Pancreas (tissue), 10 donors: Measurements from ENCODE around the gene ZBTB9. TPM values are rescaled to one million over a fixed set of nuclear protein-coding genes. Genes with fewer than 3 reads are reported as not detected.
A peak's percentile ranks its signal among the peaks of the same experiment; 100 is the strongest.

Source experiments
- ATAC-seq, 4 donors: fragments of 200-7000 bp; cut with Tn5 transposase; one replicate each; pipeline versions ENCODE4 v1.8.0 to v1.9.1; 2020; ENCODE audit warnings: mild to moderate bottlenecking in 4 of 4, moderate library complexity in 4 of 4
- DNase-seq, 6 donors: peaks; one replicate each; pipeline ENCODE4 v3.0.0-alpha.2; 2020
- FAIRE-seq: peaks from 2 replicates; lab custom pipeline; 2012; peaks lifted over from hg19 to GRCh38; lab: Jason Lieb, UNC
- H3K27ac ChIP-seq, 4 donors: fragments of 200-600 bp; sonication (generic); 1 replicate in 3 of 4; 2 replicates in 1 of 4; pipeline versions ENCODE4 v1.5.0 to v1.8.0; 2020
- H3K27me3 ChIP-seq, 4 donors: fragments of 200-600 bp; one replicate each; pipeline ENCODE4 v1.8.0; 2021
- H3K36me3 ChIP-seq, 3 donors: fragments of 200-600 bp; sonication (generic) in 1 of 3; one replicate each; pipeline versions ENCODE4 v1.5.0 to v1.8.0; 2020 to 2021
- H3K4me1 ChIP-seq, 3 donors: fragments of 200-600 bp; one replicate each; pipeline ENCODE4 v1.8.0; 2021
- H3K4me3 ChIP-seq, 4 donors: fragments of 200-600 bp; sonication (generic) in 2 of 4; one replicate each; pipeline versions ENCODE4 v1.5.0 to v1.8.0; 2020 to 2021
- H3K9me3 ChIP-seq, 4 donors: fragments of 200-600 bp; one replicate each; pipeline ENCODE4 v1.8.0; 2021
- WGBS, 2 donors: extraction: QIAGEN DNeasy Blood & Tissue Kit; methylation state at CpG; one replicate each; pipeline ENCODE4 v1.1.7; 2013; 5-methylcytosine and 5-hydroxymethylcytosine counted together
- intact Hi-C, 3 donors: fragments of 100-400 bp; cut with DNase I; formaldehyde crosslinking; loops; one replicate each; pipeline versions ENCODE4 v1.11.1 to v1.14.2; 2022
- polyA plus RNA-seq, 2 donors: library from polyadenylated mRNA; stranded (reverse); fragments of 200-250 nt; gene quantifications; one replicate each; pipeline ENCODE4 v1.2.3, GENCODE V29; 2013
- total RNA-seq, 6 donors: library from RNA; stranded (reverse); fragmentation: NEBNext Ultra II Directional in 4 of 6; extraction: Animal tissue kit (Norgen Biotek cat#: 25700) in 4 of 6; gene quantifications; one replicate each; pipeline versions ENCODE4 v1.2.1 to v1.2.4, GENCODE V29; 2021 to 2023
- TF ChIP-seq, protein P1 (sequence below), 4 donors: fragments of 200-600 bp; sonication (generic) in 3 of 4; IDR thresholded peaks; one replicate each; pipeline versions ENCODE4 v1.5.0 to v1.8.0; 2021; ENCODE audit warnings: antibody characterized with exemption in 4 of 4
- donor health status: healthy with polysubstance abuse.
- donor health status: DM: no; HTN: no; CAD: no; lungs with moderate emphysema.
- donor health status: DM: no; HTN: no; CAD: no.
- donor health status: control.
- donor health status: control.
- donor health status: Bipolar disorder and iron deficiency.
- donor health status: DM: yes; HTN: yes; CAD: no.
- donor health status: DM: no; HTN: no; CAD: no.
- donor health status: DM: no; HTN: no; CAD: no.
- donor health status: DM: yes; HTN: yes; CAD: no.

ZBTB9 gene
- total RNA-seq (1 to 10 TPM; 1.7 to 4.7 (median 3.6) TPM), polyA plus RNA-seq (1 to 10 TPM; 1.7 to 3.6 TPM)

GRCh38 chr6:33454009-33454946 is at the start of gene ZBTB9:
ZBTB9 (plus strand) TSS chr6:33454576; CDS start chr6:33455101, 525 bp downstream.
- H3K4me3 ChIP-seq: peak within 1 kb of the TSS; percentile 75 to 96 (median 91)
- 0% methylated on average over 60 to 65 of the region's 65 CpGs for WGBS, 2 donors
- TF ChIP-seq, protein P1, sequence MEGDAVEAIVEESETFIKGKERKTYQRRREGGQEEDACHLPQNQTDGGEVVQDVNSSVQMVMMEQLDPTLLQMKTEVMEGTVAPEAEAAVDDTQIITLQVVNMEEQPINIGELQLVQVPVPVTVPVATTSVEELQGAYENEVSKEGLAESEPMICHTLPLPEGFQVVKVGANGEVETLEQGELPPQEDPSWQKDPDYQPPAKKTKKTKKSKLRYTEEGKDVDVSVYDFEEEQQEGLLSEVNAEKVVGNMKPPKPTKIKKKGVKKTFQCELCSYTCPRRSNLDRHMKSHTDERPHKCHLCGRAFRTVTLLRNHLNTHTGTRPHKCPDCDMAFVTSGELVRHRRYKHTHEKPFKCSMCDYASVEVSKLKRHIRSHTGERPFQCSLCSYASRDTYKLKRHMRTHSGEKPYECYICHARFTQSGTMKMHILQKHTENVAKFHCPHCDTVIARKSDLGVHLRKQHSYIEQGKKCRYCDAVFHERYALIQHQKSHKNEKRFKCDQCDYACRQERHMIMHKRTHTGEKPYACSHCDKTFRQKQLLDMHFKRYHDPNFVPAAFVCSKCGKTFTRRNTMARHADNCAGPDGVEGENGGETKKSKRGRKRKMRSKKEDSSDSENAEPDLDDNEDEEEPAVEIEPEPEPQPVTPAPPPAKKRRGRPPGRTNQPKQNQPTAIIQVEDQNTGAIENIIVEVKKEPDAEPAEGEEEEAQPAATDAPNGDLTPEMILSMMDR (IDR thresholded peaks at IDR 0.05): no peak
- peak; percentile 45 for FAIRE-seq
- ATAC-seq: peak; percentile 99 to 100 (median 100)
- no peaks in the 10 kb centered on the region for H3K27me3 ChIP-seq
- no peaks in the 10 kb centered on the region for H3K9me3 ChIP-seq
- H3K4me1 ChIP-seq: peaks cover 0 to 12% (median 0%) of the 10 kb centered on the region in 3 donors
- no peaks in the 10 kb centered on the region for H3K36me3 ChIP-seq
- intact Hi-C loops: no loop called here
- H3K27ac ChIP-seq: peak within 1 kb of the TSS; percentile 49 to 61 (median 55)
- DNase-seq: peak; percentile 95 to 98 (median 96)

- Histone ChIP-seq H3K27me3 (no peaks in the 10 kb centered on the region), H3K4me1 (no peaks in the 10 kb centered on the region), H3K4me3 (no peak overlapping the region), H3K36me3 (no peaks in the 10 kb centered on the region), H3K9me3 (no peaks in the 10 kb centered on the region), H3K27ac (no peak overlapping the region)
- ATAC-seq (no peak), DNase-seq (no peak), FAIRE-seq (no peak)
- intact Hi-C loops: no loop called here
- TF ChIP-seq, protein P1 (IDR thresholded peaks at IDR 0.05): no peak
- 90 to 93% methylated on average over 17 of the region's 17 CpGs for WGBS, 2 donors
Observed at GRCh38 chr6:33404884-33405283, 49.5 kb upstream of the ZBTB9 start.

- ATAC-seq: no peak
- no peak overlapping the region for H3K27ac ChIP-seq
- H3K27me3 ChIP-seq: no peaks in the 10 kb centered on the region
- intact Hi-C loops: no loop called here
- no peak for FAIRE-seq
- no peaks in the 10 kb centered on the region for H3K36me3 ChIP-seq
- H3K4me3 ChIP-seq: no peak overlapping the region
- TF ChIP-seq, protein P1 (IDR thresholded peaks at IDR 0.05): no peak
- no peaks in the 10 kb centered on the region for H3K9me3 ChIP-seq
- DNase-seq: no peak
- WGBS, 2 donors: 87 to 92% methylated on average over 15 of the region's 15 CpGs
- no peaks in the 10 kb centered on the region for H3K4me1 ChIP-seq
Observed at GRCh38 chr6:33405386-33405940, 48.9 kb upstream of the ZBTB9 start.

- WGBS, 2 donors: 93 to 98% methylated on average over 17 of the region's 17 CpGs
- FAIRE-seq (no peak), DNase-seq (no peak), ATAC-seq (no peak)
- TF ChIP-seq, protein P1 (IDR thresholded peaks at IDR 0.05): no peak
- Histone ChIP-seq H3K4me1 (no peaks in the 10 kb centered on the region), H3K27ac (no peak overlapping the region), H3K4me3 (no peak overlapping the region), H3K9me3 (no peaks in the 10 kb centered on the region), H3K36me3 (no peaks in the 10 kb centered on the region), H3K27me3 (no peaks in the 10 kb centered on the region)
- intact Hi-C loops: no loop called here
Observed at GRCh38 chr6:33406126-33406525, 48.2 kb upstream of the ZBTB9 start.
